Stimulated activated CD4-positive, alpha-beta T cell treated with anti-CD3 and anti-CD28 coated beads, Interleukin-1b, Interleukin-23, amount 100 ng/mL, for 1 hour (primary cell): Measurements from ENCODE around the gene BCKDK.

Experiments
- DNase-seq, 2 donors: peaks; one replicate each; pipeline ENCODE4 v3.0.0-alpha.2; 2020; ENCODE audit warnings: low read depth in 2 of 2

The BCKDK gene

GRCh38 chr16:31080035-31080629 lies 28.1 kb upstream of the BCKDK start:
- no peak for DNase-seq

DNA sequence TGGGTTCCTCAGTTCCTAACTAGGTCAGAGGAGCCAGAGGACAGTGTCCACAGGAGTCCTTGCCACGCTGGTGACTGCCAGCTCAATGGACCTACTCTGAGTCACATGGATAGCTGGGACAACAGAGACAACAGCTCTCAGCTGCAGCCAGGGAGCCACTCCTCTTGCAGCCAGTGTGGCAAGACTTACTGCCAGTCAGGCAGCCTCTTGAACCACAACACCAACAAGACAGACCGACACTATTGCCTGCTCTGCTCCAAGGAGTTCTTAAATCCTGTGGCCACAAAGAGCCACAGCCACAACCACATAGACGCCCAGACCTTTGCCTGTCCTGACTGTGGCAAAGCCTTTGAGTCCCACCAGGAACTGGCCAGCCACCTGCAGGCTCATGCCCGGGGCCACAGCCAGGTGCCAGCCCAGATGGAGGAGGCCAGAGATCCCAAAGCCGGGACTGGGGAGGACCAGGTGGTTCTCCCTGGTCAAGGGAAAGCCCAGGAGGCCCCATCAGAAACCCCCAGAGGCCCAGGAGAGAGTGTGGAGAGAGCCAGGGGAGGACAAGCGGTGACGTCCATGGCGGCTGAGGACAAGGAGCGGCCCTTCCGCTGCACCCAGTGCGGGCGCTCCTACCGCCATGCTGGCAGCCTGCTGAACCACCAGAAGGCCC lies 27.3 kb upstream of the BCKDK start:
- no peak for DNase-seq

- no peak for DNase-seq
These were observed 26.5 kb upstream of the BCKDK start for GRCh38 chr16:31081428-31082351.

- no peak for DNase-seq
These were observed 25.7 kb upstream of the BCKDK start for GRCh38 chr16:31082368-31083045.

GRCh38 chr16:31083081-31083480 lies 25.1 kb upstream of the BCKDK start:
- DNase-seq: no peak

GRCh38 chr16:31083556-31083955 lies 24.6 kb upstream of the BCKDK start:
- no peak for DNase-seq

GRCh38 chr16:31083981-31084380 lies 24.2 kb upstream of the BCKDK start:
- no peak for DNase-seq

DNA sequence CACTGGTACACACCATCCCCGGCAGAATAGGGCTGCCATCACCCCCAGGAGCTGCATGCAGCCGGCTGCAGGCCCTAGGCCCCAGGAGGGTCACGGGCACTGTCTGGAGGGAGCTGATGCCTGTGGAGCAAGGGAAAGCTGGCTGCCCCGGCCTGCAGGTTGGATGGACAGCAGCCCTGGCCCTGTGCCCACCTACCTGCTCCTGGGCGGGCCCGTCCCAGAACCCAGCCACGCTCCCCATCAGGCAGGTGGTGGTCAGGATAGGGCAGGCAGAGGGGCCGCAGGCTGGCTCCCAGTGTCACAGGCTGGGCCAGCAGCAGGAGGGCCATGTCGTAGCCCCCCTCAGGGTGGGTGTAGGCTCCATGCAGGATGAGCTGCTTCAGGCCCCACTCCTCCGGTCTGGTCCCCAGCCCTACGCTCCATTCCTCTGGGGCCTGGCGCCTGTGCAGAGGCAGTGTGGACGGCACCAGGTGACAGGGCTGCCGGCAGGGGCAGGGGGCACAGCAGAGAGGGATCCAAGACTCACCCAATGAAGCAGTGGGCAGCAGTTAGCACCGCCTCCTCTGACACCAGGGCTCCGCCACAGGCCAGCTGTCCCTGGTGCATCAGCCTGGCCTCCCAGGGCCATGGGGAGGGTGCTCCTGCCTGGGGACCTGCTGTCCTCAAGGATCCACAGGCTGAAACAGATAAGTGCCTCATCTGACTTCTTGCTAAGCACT lies 23.4 kb upstream of the BCKDK start:
- DNase-seq: no peak

GRCh38 chr16:31085411-31085810 lies 22.8 kb upstream of the BCKDK start:
- no peak for DNase-seq

- no peak for DNase-seq
These were observed 22.1 kb upstream of the BCKDK start for GRCh38 chr16:31085873-31086628.

GRCh38 chr16:31086629-31086906 lies 21.6 kb upstream of the BCKDK start:
- DNase-seq: no peak

DNA sequence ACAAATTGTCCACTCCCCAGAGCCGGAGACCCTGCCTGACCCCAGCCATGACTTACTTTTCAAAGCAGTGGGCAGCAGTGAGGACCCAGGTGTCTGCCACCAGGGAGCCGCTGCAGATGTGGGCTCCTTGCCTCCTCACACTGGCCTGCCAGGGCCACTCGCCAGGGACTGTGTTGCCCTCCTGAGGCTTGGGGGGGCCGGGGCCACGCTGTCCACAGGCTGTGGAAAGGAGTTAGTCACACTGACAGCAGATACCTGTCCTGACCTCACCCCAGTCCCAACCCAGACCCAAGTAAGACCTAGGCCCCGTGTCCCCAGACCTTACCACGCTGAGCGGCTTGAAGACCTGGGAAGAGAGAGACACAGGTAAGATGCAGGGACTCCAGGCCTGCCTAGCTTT lies 20.7 kb upstream of the BCKDK start:
- no peak for DNase-seq

DNA sequence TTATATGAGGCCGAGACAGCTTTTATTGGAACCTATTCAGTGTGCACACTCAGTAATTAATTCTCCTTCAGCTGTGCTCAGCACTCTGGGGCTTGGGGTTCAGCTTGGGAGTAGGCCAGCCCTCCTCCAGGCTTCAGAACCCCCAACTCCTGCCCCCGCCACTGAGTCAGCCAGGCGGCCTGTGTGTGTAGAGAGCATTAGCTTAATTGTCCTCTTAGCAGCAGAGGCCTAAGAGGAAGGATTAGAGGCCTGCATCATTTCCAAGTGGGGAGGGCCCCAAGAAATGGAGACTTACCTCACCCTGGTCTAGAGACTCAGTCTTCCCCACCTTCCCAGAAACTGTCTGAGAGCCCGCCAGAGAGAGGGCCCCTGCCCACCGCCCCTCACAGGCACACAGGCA lies 20.2 kb upstream of the BCKDK start:
- DNase-seq: no peak

- no peak for DNase-seq
These were observed 19.6 kb upstream of the BCKDK start, which contains the start of gene PRSS53 for GRCh38 chr16:31088459-31089183. Gene PRSS53 (minus strand): TSS chr16:31088943. CDS start chr16:31088809, 134 bp downstream.

- no peak for DNase-seq
These were observed 19.0 kb upstream of the BCKDK start for GRCh38 chr16:31089199-31089598.

DNA sequence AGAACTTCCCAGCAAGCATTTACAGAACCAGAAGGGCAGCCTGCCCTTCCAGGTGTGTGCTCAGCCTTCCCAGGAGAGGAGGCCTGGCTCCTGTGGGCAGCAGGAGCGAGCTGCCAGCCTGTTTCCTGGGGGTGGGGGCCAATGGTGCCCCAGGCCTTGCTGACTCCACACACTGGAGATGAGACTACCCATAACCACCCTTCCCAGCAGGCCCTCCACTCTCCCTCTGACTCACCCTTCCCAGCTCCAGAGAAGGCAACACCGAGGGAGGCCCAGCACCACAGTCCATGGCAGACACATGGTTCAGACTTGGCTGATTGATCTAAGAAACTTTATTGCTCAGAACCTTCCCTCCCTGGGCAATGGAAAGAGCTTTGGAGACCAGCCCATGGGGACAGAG lies 17.6 kb upstream of the BCKDK start:
- no peak for DNase-seq

DNA sequence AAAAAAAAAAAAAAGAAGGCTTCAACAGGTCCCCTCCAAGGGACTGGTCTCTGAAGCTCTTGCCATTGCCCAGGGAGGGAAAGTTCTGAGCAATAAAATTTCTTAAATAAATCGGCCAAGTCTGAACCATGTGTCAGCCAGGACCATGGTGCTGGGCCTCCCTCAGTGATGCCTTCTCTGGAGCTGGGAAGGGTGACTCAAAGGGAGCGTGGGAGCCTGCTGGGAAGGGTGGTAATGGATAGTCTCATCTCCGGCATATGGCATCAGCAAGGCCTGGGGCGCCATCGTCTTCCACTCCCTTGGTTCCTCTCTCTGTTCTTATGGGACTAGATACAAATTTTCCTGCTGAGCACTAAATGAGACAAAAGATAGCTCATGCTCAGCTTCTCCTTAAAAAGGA lies 15.9 kb upstream of the BCKDK start:
- no peak for DNase-seq

DNA sequence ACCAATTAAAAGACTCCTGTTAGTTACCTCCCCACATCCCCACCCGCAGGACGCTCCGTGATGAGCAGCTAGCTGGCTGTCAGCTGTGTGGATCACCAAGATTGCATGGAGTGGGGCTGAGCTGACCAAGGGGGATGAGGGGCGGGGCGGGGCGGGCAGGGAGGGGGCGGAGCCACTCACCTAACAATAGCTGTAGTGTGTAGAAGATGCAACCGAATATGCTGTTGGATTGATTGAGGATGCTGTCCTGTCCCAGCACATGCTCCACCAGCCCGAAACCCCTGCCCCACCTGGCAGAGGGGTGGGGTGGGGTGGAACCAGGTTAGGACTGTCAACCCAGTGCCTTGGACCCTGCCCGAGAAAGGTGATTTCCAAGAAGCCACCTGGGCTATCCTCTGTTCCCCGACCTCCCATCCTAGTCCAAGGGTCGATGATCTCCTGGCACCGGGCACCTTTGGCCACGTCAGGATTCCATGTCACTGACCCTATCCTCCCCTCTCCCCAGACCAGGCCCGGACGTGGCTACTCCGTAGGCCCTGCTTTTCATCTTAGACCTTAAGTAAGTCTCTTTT lies 15.0 kb upstream of the BCKDK start:
- no peak for DNase-seq

DNA sequence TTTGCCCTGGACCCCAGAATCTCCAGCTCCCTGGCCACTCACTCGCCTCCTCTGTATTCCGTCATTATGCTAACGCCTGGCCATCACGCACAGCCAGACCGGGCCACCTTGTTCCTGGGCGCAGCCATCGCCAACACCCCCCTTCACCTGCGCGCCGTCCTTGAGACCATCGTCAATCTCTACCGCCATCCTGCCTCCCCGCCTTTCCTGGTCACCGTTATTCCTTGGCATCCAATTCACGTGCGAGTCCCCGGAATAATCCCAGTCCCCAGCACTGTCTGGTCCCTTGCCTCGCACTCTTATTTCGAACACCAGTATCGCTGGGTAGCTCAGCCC lies 14.1 kb upstream of the BCKDK start:
- no peak for DNase-seq
